Neural crest cell (in vitro differentiated cells): ENCODE results near the gene UBE4A. TPM values are rescaled to one million over a fixed set of nuclear protein-coding genes. Genes with fewer than 3 reads are reported as not detected.

Experiments used
- DNase-seq: peaks from one replicate; pipeline ENCODE4 v3.0.0; 2021; ENCODE audit warnings: low read depth, mixed read lengths, low spot score
- H3K27ac Mint-ChIP-seq: one replicate; pipeline ENCODE4 v1.8.0; 2021; ENCODE audit warnings: mild to moderate bottlenecking, mixed read lengths; ENCODE audit not compliant: unreplicated experiment
- H3K27me3 Mint-ChIP-seq: 2 replicates; pipeline ENCODE4 v1.8.0; 2021; ENCODE audit warnings: low read depth, mild to moderate bottlenecking, mixed read lengths
- H3K36me3 Mint-ChIP-seq: 2 replicates; pipeline ENCODE4 v1.8.0; 2021; ENCODE audit warnings: low read depth, mild to moderate bottlenecking, mixed read lengths
- H3K4me1 Mint-ChIP-seq: 2 replicates; pipeline ENCODE4 v1.8.0; 2021; ENCODE audit warnings: mixed read lengths
- H3K4me3 Mint-ChIP-seq: one replicate; pipeline ENCODE4 v1.8.0; 2021; ENCODE audit warnings: mild to moderate bottlenecking, mixed read lengths
- H3K9me3 Mint-ChIP-seq: 2 replicates; pipeline ENCODE4 v1.8.0; 2021; ENCODE audit warnings: mixed read lengths
- CTCF ChIP-seq: fragments of 200-600 bp; sonication (generic); conservative IDR thresholded peaks from 2 replicates; pipeline ENCODE4 v1.5.0; 2021; ENCODE audit warnings: antibody characterized with exemption, mild to moderate bottlenecking
- long read RNA-seq: library from polyadenylated mRNA; unstranded; transcript quantifications from one replicate; pipeline ENCODE4 v2.0.0, GENCODE V29; 2020
- total RNA-seq: library from RNA; stranded (reverse); gene quantifications from 2 replicates; pipeline ENCODE4 v1.2.1, GENCODE V29; 2021

Gene UBE4A
- total RNA-seq = 35.1 and 35.9 TPM in 2 replicates
- long read RNA-seq, full-length matches to known transcripts = 6 of 56 reads
- long read RNA-seq, partial matches to known transcripts = 45 of 56 reads
- long read RNA-seq, other reads (novel, unspliced or antisense) = 5 of 56 reads

- no peak for TF ChIP-seq CTCF
- peaks cover 2% of the 10 kb centered on the region for H3K36me3 Mint-ChIP-seq
- peak; percentile 88 for DNase-seq
- H3K27ac Mint-ChIP-seq = peak within 1 kb of the TSS; percentile 87
- H3K4me3 Mint-ChIP-seq = peak within 1 kb of the TSS; percentile 97
- peaks cover 34% of the 10 kb centered on the region for H3K27me3 Mint-ChIP-seq
- H3K9me3 Mint-ChIP-seq = peaks cover 6% of the 10 kb centered on the region
- peaks cover 20% of the 10 kb centered on the region for H3K4me1 Mint-ChIP-seq
Observed at GRCh38 chr11:118359295-118359958, at the start of gene UBE4A. Gene UBE4A, plus strand, starts transcription at chr11:118359600. Its CDS starts 5,481 bp downstream, at chr11:118365081.

GRCh38 chr11:118310271-118310670 is 49.1 kb upstream of the UBE4A start:
- DNase-seq = no peak
- Mint-ChIP-seq H3K27me3 (peaks cover 42% of the 10 kb centered on the region), H3K4me3 (no peak overlapping the region), H3K27ac (no peak overlapping the region), H3K36me3 (no peaks in the 10 kb centered on the region), H3K9me3 (peaks cover 2% of the 10 kb centered on the region), H3K4me1 (no peaks in the 10 kb centered on the region)
- TF ChIP-seq CTCF = no peak

GRCh38 chr11:118310781-118311485 is 48.5 kb upstream of the UBE4A start:
- H3K36me3 Mint-ChIP-seq = no peaks in the 10 kb centered on the region

GRCh38 chr11:118311518-118311917 is 47.9 kb upstream of the UBE4A start:
- DNase-seq = no peak
- H3K9me3 Mint-ChIP-seq = peaks cover 2% of the 10 kb centered on the region
- TF ChIP-seq CTCF = no peak
- H3K4me1 Mint-ChIP-seq = peaks cover 11% of the 10 kb centered on the region
- no peak overlapping the region for H3K27ac Mint-ChIP-seq
- peaks cover 47% of the 10 kb centered on the region for H3K27me3 Mint-ChIP-seq
- no peak overlapping the region for H3K4me3 Mint-ChIP-seq
- no peaks in the 10 kb centered on the region for H3K36me3 Mint-ChIP-seq

More at GRCh38 chr11:118310781-118311485, 48.5 kb upstream of the UBE4A start:
- no peak for DNase-seq
- no peak for TF ChIP-seq CTCF
- H3K4me3 Mint-ChIP-seq = no peak overlapping the region
- peaks cover 2% of the 10 kb centered on the region for H3K9me3 Mint-ChIP-seq
- no peak overlapping the region for H3K27ac Mint-ChIP-seq
- peaks cover 47% of the 10 kb centered on the region for H3K27me3 Mint-ChIP-seq
- peaks cover 6% of the 10 kb centered on the region for H3K4me1 Mint-ChIP-seq

- Mint-ChIP-seq H3K27ac (no peak overlapping the region), H3K36me3 (no peaks in the 10 kb centered on the region), H3K4me3 (no peak overlapping the region), H3K27me3 (peaks cover 50% of the 10 kb centered on the region), H3K4me1 (peaks cover 19% of the 10 kb centered on the region), H3K9me3 (peaks cover 2% of the 10 kb centered on the region)
- no peak for DNase-seq
- TF ChIP-seq CTCF = no peak
Observed at GRCh38 chr11:118312328-118312727, 47.1 kb upstream of the UBE4A start.
